Colonic mucosa (tissue), 4 donors: ENCODE measurements around the gene KBTBD13. TPM values are rescaled to one million over a fixed set of nuclear protein-coding genes. Genes with fewer than 3 reads are reported as not detected.

Source experiments
- DNase-seq: peaks from one replicate; pipeline ENCODE4 v3.0.0-alpha.2; 2020
- H3K27ac ChIP-seq: fragments of 200-600 bp; one replicate; pipeline ENCODE4 v1.8.0; 2021
- H3K27me3 ChIP-seq: fragments of 200-600 bp; one replicate; pipeline ENCODE4 v1.8.0; 2021
- H3K36me3 ChIP-seq: fragments of 200-600 bp; one replicate; pipeline ENCODE4 v1.8.0; 2021
- H3K4me1 ChIP-seq: fragments of 200-600 bp; one replicate; pipeline ENCODE4 v1.8.0; 2021; ENCODE audit warnings: mild to moderate bottlenecking
- H3K4me3 ChIP-seq: fragments of 200-600 bp; one replicate; pipeline ENCODE4 v1.8.0; 2021
- H3K9ac ChIP-seq, 2 donors: one replicate each; pipeline ENCODE4 v1.7.0; 2013; ENCODE audit warnings: control low read depth in 2 of 2, low read depth in 2 of 2, low read length in 2 of 2
- H3K9me3 ChIP-seq: fragments of 200-600 bp; one replicate; pipeline ENCODE4 v1.8.0; 2021
- CTCF ChIP-seq: fragments of 200-600 bp; IDR thresholded peaks from one replicate; pipeline ENCODE4 v1.8.0; 2022; ENCODE audit warnings: antibody characterized with exemption, mild to moderate bottlenecking
- intact Hi-C: fragments of 100-400 bp; cut with DNase I; formaldehyde crosslinking; loops from one replicate; pipeline ENCODE4 v1.14.1; 2022
- total RNA-seq, 2 donors: library from RNA; stranded (reverse); fragmentation: NEBNext Ultra II Directional in 1 of 2; extraction: Animal tissue kit (Norgen Biotek cat#: 25700) in 1 of 2; gene quantifications; one replicate each; pipeline ENCODE4 v1.2.1, GENCODE V29; 2021
- donor health status: healthy.
- donor health status: DM: no; HTN: no; CAD: no.
- donor health status: DM: no; HTN: no; CAD: no.

The KBTBD13 gene
- total RNA-seq, 2 donors from 2014 or later, result not detected

GRCh38 chr15:65044724-65045481 lies 31.6 kb upstream of the KBTBD13 start, which contains the start of gene SLC51B:
Gene SLC51B (plus strand): TSS chr15:65045387. CDS start chr15:65050005, 4,618 bp downstream.
- H3K27ac ChIP-seq, result peak within 1 kb of the TSS; percentile 89
- peaks cover 14% of the 10 kb centered on the region for H3K4me1 ChIP-seq

GRCh38 chr15:65048241-65048640 lies 28.3 kb upstream of the KBTBD13 start:
- no peak overlapping the region for H3K4me3 ChIP-seq
- peaks cover 14% of the 10 kb centered on the region for H3K4me1 ChIP-seq
- no peaks in the 10 kb centered on the region for H3K36me3 ChIP-seq
- TF ChIP-seq CTCF, result no peak
- DNase-seq, result no peak
- H3K27me3 ChIP-seq, result no peaks in the 10 kb centered on the region
- no peak overlapping the region for H3K27ac ChIP-seq
- no peaks in the 10 kb centered on the region for H3K9me3 ChIP-seq
- H3K9ac ChIP-seq, result no peak overlapping the region
- intact Hi-C loops, result no loop called here

More at GRCh38 chr15:65044724-65045481, 31.6 kb upstream of the KBTBD13 start, which contains the start of gene SLC51B:
- Histone ChIP-seq H3K27me3 (no peaks in the 10 kb centered on the region), H3K9ac (peak within 1 kb of the TSS; percentile 19 to 60), H3K9me3 (no peaks in the 10 kb centered on the region), H3K36me3 (no peaks in the 10 kb centered on the region), H3K4me3 (peak within 1 kb of the TSS; percentile 8)
- TF ChIP-seq CTCF, result no peak
- DNase-seq, result peak; percentile 91
- intact Hi-C loops, result no loop called here

- H3K27ac ChIP-seq, result no peak overlapping the region
- no peaks in the 10 kb centered on the region for H3K27me3 ChIP-seq
- H3K4me3 ChIP-seq, result peak overlapping the region; percentile 21
- DNase-seq, result peak; percentile 88
- no peaks in the 10 kb centered on the region for H3K36me3 ChIP-seq
- intact Hi-C loops, result no loop called here
- no peak for TF ChIP-seq CTCF
- H3K9ac ChIP-seq, result peak overlapping the region in 1 of 2 donors; percentile 42
- peaks cover 11% of the 10 kb centered on the region for H3K4me1 ChIP-seq
- no peaks in the 10 kb centered on the region for H3K9me3 ChIP-seq
These were observed 27.1 kb upstream of the KBTBD13 start for GRCh38 chr15:65049418-65049840.

- H3K27me3 ChIP-seq, result no peaks in the 10 kb centered on the region
- intact Hi-C loops, result loop anchor here (10.0 kb wide), 1 partner anchor 135 kb away; the partner anchor contains the start of gene CLPX
- no peak overlapping the region for H3K9ac ChIP-seq
- no peak for DNase-seq
- no peaks in the 10 kb centered on the region for H3K9me3 ChIP-seq
- H3K27ac ChIP-seq, result no peak overlapping the region
- H3K36me3 ChIP-seq, result no peaks in the 10 kb centered on the region
- no peak for TF ChIP-seq CTCF
- no peak overlapping the region for H3K4me3 ChIP-seq
- H3K4me1 ChIP-seq, result peaks cover 19% of the 10 kb centered on the region
These were observed 26.3 kb upstream of the KBTBD13 start for GRCh38 chr15:65050270-65050669.

GRCh38 chr15:65051266-65051665 lies 25.3 kb upstream of the KBTBD13 start:
- DNase-seq, result no peak
- no peak for TF ChIP-seq CTCF
- no peaks in the 10 kb centered on the region for H3K9me3 ChIP-seq
- H3K27ac ChIP-seq, result no peak overlapping the region
- H3K9ac ChIP-seq, result peak overlapping the region in 1 of 2 donors; percentile 36
- no peaks in the 10 kb centered on the region for H3K27me3 ChIP-seq
- peaks cover 19% of the 10 kb centered on the region for H3K4me1 ChIP-seq
- intact Hi-C loops, result loop anchor here (10.0 kb wide), 1 partner anchor 134 kb away; the partner anchor contains the start of gene CLPX
- no peak overlapping the region for H3K4me3 ChIP-seq
- H3K36me3 ChIP-seq, result no peaks in the 10 kb centered on the region
